HepG2 (cell line): ENCODE measurements around the gene NUDT2. TPM values are rescaled to one million over a fixed set of nuclear protein-coding genes. Genes with fewer than 3 reads are reported as not detected.
A peak's percentile ranks its signal among the peaks of the same experiment; 100 is the strongest.

Experiments
- AGO2 ChIP-seq: fragments of 200-400 bp; formaldehyde crosslinking; optimal IDR thresholded peaks from 2 replicates; pipeline ENCODE3; 2017; ENCODE audit warnings: mild to moderate bottlenecking, low read depth, low read length, moderate library complexity
- ATF7 ChIP-seq, 2 experiments: fragments of 450-650 bp in 1 of 2; sonication (generic) in 1 of 2; formaldehyde crosslinking in 1 of 2; IDR thresholded peaks; 2 replicates each; pipeline versions ENCODE4 v1.4.0 to v1.6.1; 2016 to 2020; ENCODE audit warnings: antibody characterized with exemption in 1 of 2, mild to moderate bottlenecking in 1 of 2, missing genetic modification reagents in 1 of 2
- CREB1 ChIP-seq, 2 experiments: fragments of 450-650 bp in 1 of 2; IDR thresholded peaks; 2 replicates each; pipeline ENCODE4 v1.6.1; 2016 to 2017; ENCODE audit warnings: control low read depth in 1 of 2, mild to moderate bottlenecking in 1 of 2, missing compliant biosample characterization in 1 of 2, missing genetic modification characterization in 1 of 2
- FOXK1 ChIP-seq: sonication (generic); formaldehyde crosslinking; IDR thresholded peaks from 2 replicates; pipeline ENCODE4 v1.4.0; 2020; ENCODE audit warnings: low read depth, missing genetic modification reagents, borderline replicate concordance
- JUNB ChIP-seq: sonication (generic); formaldehyde crosslinking; IDR thresholded peaks from 2 replicates; pipeline ENCODE4 v1.8.0; 2022; ENCODE audit warnings: missing genetic modification reagents, mild to moderate bottlenecking, borderline replicate concordance
- MAFG ChIP-seq: sonication (generic); formaldehyde crosslinking; IDR thresholded peaks from 2 replicates; pipeline ENCODE4 v1.5.1; 2020; ENCODE audit warnings: mild to moderate bottlenecking, missing genetic modification reagents
- MTA3 ChIP-seq: sonication (generic); formaldehyde crosslinking; IDR thresholded peaks from 2 replicates; pipeline ENCODE4 v1.4.0; 2020; ENCODE audit warnings: missing genetic modification reagents
- NAIF1 ChIP-seq: sonication (generic); formaldehyde crosslinking; IDR thresholded peaks from 2 replicates; pipeline ENCODE4 v1.5.0; 2020; ENCODE audit warnings: mild to moderate bottlenecking, missing genetic modification reagents, borderline replicate concordance
- RAD51 ChIP-seq: fragments of 450-650 bp; IDR thresholded peaks from 2 replicates; pipeline ENCODE4 v1.6.1; 2016; ENCODE audit warnings: borderline replicate concordance
- RELA ChIP-seq: sonication (generic); formaldehyde crosslinking; IDR thresholded peaks from 2 replicates; pipeline ENCODE4 v1.4.0; 2020; ENCODE audit warnings: missing genetic modification reagents
- REPIN1 ChIP-seq: sonication (generic); formaldehyde crosslinking; IDR thresholded peaks from 2 replicates; pipeline ENCODE4 v1.8.0; 2022; ENCODE audit warnings: missing genetic modification reagents, low read depth, mild to moderate bottlenecking, borderline replicate concordance
- TOPORS ChIP-seq: sonication (generic); formaldehyde crosslinking; IDR thresholded peaks from 2 replicates; pipeline ENCODE4 v1.8.0; 2023; ENCODE audit warnings: mild to moderate bottlenecking, missing genetic modification reagents
- XRCC5 ChIP-seq: fragments of 200-400 bp; formaldehyde crosslinking; optimal IDR thresholded peaks from 2 replicates; pipeline ENCODE3; 2017; ENCODE audit warnings: mild to moderate bottlenecking, low read length
- YEATS2 ChIP-seq: sonication (generic); formaldehyde crosslinking; IDR thresholded peaks from 2 replicates; pipeline ENCODE4 v1.4.0; 2020; ENCODE audit warnings: missing genetic modification reagents, borderline replicate concordance
- ZFP36L2 ChIP-seq: sonication (generic); formaldehyde crosslinking; IDR thresholded peaks from 2 replicates; pipeline ENCODE4 v1.4.0; 2020; ENCODE audit warnings: missing genetic modification reagents
- ZNF292 ChIP-seq: sonication (generic); formaldehyde crosslinking; IDR thresholded peaks from 2 replicates; pipeline ENCODE4 v1.8.1; 2022; ENCODE audit warnings: mild to moderate bottlenecking, low read depth, missing genetic modification reagents, borderline replicate concordance
- ZNF350 ChIP-seq: sonication (generic); formaldehyde crosslinking; IDR thresholded peaks from 2 replicates; pipeline ENCODE4 v1.4.0; 2020; ENCODE audit warnings: mild to moderate bottlenecking, low read depth, missing genetic modification reagents, borderline replicate concordance
- ZNF557 ChIP-seq: sonication (generic); formaldehyde crosslinking; IDR thresholded peaks from 2 replicates; pipeline ENCODE4 v1.4.0; 2020; ENCODE audit warnings: missing genetic modification reagents
- ZNF598 ChIP-seq: sonication (generic); formaldehyde crosslinking; IDR thresholded peaks from 2 replicates; pipeline ENCODE4 v1.5.1; 2020; ENCODE audit warnings: mild to moderate bottlenecking, missing genetic modification reagents, borderline replicate concordance
- ZNF879 ChIP-seq: sonication (generic); formaldehyde crosslinking; IDR thresholded peaks from 2 replicates; pipeline ENCODE4 v1.8.1; 2023; ENCODE audit warnings: missing genetic modification reagents
- polyA plus RNA-seq, 8 experiments: library from polyadenylated mRNA; depleted of rRNA in 3 of 8; stranded (reverse) in 7 of 8; unstranded in 1 of 8; fragments of >200 nt; fragmentation: Illumina TruSeq in 4 of 8; extraction: Trizol in 4 of 8; gene quantifications; 2 replicates each; pipeline versions ENCODE4 v1.2.1 to v1.2.3, GENCODE V29; 2011 to 2016; ENCODE audit warnings: low read depth in 4 of 8, missing spikeins in 1 of 8, mixed read lengths in 1 of 8; ENCODE audit not compliant: insufficient read depth in 1 of 8
- total RNA-seq, 5 experiments: library from RNA; depleted of rRNA; stranded (reverse); fragments of >200 nt; fragmentation: Illumina TruSeq; extraction: Trizol; gene quantifications; 2 replicates each; pipeline ENCODE4 v1.2.3, GENCODE V29; 2016; ENCODE audit warnings: low read depth in 1 of 5
- TF ChIP-seq, protein P1 (sequence below): sonication (generic); formaldehyde crosslinking; IDR thresholded peaks from 2 replicates; pipeline ENCODE4 v1.9.0; 2022; ENCODE audit warnings: low read depth, missing genetic modification reagents
- TF ChIP-seq, protein P2 (sequence below): sonication (generic); formaldehyde crosslinking; IDR thresholded peaks from 2 replicates; pipeline ENCODE4 v1.8.1; 2023; ENCODE audit warnings: mild to moderate bottlenecking, missing genetic modification reagents, borderline replicate concordance
- TF ChIP-seq, protein P3 (sequence below): sonication (generic); formaldehyde crosslinking; IDR thresholded peaks from 2 replicates; pipeline ENCODE4 v1.8.0; 2022; ENCODE audit warnings: mild to moderate bottlenecking, missing genetic modification reagents, moderate library complexity
- TF ChIP-seq, protein P4 (sequence below): sonication (generic); formaldehyde crosslinking; IDR thresholded peaks from 2 replicates; pipeline ENCODE4 v1.5.1; 2020; ENCODE audit warnings: mild to moderate bottlenecking, missing genetic modification reagents, moderate library complexity

Gene NUDT2
- total and polyA plus RNA-seq, 2 of the 13 experiments (the other 11 are each of a cell fraction or from before 2014, with no cell fraction given), result 19.9 to 24.6 TPM

DNA sequence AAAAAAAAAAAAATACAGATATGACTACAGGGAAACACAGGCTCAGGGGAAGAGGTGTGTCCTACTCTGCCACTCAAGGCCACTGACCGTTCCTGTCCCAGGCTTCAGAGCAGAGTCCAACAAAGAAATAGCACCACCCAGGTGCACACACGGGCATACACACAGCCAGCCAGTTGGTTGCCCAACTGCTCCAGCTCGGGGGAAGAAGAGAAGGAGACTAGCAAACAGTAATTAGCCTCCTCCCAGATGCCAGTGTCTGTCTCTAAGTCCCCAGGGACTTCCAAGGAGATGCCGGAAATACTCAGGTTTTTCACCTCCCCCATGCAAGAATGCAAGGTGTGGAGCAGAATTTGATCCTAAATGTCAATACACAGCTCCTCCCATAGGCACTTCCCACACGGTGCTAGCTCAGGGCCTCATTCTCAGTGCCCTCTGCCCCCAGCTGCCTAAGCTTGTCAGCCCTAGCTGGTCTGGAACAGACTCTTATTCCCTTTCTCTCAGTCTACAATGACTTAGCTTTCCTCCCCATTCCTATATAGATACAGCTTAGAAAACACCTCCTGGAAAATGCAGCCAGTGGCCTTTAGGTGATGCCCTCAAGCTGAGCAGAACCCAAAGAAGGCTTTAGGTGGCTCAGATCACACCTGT, 45.7 kb downstream of the NUDT2 start (continued):
- TF ChIP-seq MAFG (CRISPR knock-in tag), result no peak
- TF ChIP-seq REPIN1 (CRISPR knock-in tag), result peak; percentile 70; the same call in 1 of the 2 replicates
- TF ChIP-seq, protein P1, sequence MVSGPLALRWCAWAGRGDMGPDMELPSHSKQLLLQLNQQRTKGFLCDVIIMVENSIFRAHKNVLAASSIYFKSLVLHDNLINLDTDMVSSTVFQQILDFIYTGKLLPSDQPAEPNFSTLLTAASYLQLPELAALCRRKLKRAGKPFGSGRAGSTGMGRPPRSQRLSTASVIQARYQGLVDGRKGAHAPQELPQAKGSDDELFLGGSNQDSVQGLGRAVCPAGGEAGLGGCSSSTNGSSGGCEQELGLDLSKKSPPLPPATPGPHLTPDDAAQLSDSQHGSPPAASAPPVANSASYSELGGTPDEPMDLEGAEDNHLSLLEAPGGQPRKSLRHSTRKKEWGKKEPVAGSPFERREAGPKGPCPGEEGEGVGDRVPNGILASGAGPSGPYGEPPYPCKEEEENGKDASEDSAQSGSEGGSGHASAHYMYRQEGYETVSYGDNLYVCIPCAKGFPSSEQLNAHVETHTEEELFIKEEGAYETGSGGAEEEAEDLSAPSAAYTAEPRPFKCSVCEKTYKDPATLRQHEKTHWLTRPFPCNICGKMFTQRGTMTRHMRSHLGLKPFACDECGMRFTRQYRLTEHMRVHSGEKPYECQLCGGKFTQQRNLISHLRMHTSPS (CRISPR knock-in tag), result peak; percentile 74; the same call in 1 of the 2 replicates
- no peak for TF ChIP-seq ZNF879
- TF ChIP-seq XRCC5, result no peak
- no peak for TF ChIP-seq JUNB (CRISPR knock-in tag)
- TF ChIP-seq, protein P2, sequence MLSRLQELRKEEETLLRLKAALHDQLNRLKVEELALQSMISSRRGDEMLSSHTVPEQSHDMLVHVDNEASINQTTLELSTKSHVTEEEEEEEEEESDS (CRISPR knock-in tag), result no peak
- TF ChIP-seq NAIF1 (CRISPR knock-in tag), result no peak
- TF ChIP-seq AGO2, result no peak
- TF ChIP-seq, protein P3, sequence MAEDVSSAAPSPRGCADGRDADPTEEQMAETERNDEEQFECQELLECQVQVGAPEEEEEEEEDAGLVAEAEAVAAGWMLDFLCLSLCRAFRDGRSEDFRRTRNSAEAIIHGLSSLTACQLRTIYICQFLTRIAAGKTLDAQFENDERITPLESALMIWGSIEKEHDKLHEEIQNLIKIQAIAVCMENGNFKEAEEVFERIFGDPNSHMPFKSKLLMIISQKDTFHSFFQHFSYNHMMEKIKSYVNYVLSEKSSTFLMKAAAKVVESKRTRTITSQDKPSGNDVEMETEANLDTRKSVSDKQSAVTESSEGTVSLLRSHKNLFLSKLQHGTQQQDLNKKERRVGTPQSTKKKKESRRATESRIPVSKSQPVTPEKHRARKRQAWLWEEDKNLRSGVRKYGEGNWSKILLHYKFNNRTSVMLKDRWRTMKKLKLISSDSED (CRISPR knock-in tag), result no peak
- TF ChIP-seq FOXK1 (CRISPR knock-in tag), result peak; percentile 57; the same call in 1 of the 2 replicates
- TF ChIP-seq RAD51, result no peak
- no peak for TF ChIP-seq ZFP36L2 (CRISPR knock-in tag)
- TF ChIP-seq ZNF557 (CRISPR knock-in tag), result no peak
- TF ChIP-seq, protein P4, sequence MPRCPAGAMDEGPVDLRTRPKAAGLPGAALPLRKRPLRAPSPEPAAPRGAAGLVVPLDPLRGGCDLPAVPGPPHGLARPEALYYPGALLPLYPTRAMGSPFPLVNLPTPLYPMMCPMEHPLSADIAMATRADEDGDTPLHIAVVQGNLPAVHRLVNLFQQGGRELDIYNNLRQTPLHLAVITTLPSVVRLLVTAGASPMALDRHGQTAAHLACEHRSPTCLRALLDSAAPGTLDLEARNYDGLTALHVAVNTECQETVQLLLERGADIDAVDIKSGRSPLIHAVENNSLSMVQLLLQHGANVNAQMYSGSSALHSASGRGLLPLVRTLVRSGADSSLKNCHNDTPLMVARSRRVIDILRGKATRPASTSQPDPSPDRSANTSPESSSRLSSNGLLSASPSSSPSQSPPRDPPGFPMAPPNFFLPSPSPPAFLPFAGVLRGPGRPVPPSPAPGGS (CRISPR knock-in tag), result 0 out of 2 replicates have a peak, but pooled peaks have one; percentile 27
- peak; percentile 64; the same call in 1 of the 2 replicates for TF ChIP-seq ZNF350 (CRISPR knock-in tag)
- TF ChIP-seq ZNF292 (CRISPR knock-in tag), result peak; percentile 38; the same call in 1 of the 2 replicates
- no peak for TF ChIP-seq TOPORS (CRISPR knock-in tag)
- TF ChIP-seq ATF7 (IDR thresholded peaks at IDR 0.05), result 0 out of 2 replicates have a peak, but pooled peaks have one; percentile 7
- 0 out of 2 replicates have a peak, but pooled peaks have one; percentile 52 for TF ChIP-seq ATF7 (CRISPR knock-in tag; IDR thresholded peaks at IDR 0.05)
- TF ChIP-seq MTA3 (CRISPR knock-in tag), result no peak
- peak; percentile 49; the same call in 1 of the 2 replicates for TF ChIP-seq YEATS2 (CRISPR knock-in tag)
- no peak for TF ChIP-seq RELA (CRISPR knock-in tag)
- no peak for TF ChIP-seq CREB1 (IDR thresholded peaks at IDR 0.05)
- TF ChIP-seq CREB1 (CRISPR knock-in tag; IDR thresholded peaks at IDR 0.05), result no peak
- no peak for TF ChIP-seq ZNF598 (CRISPR knock-in tag)
